Liver (tissue), 9 donors: Measurements from ENCODE around the gene OSBPL5. TPM values are rescaled to one million over a fixed set of nuclear protein-coding genes. Genes with fewer than 3 reads are reported as not detected.

Source experiments
- DNase-seq: peaks from one replicate; pipeline ENCODE4 v3.0.0-alpha.2; 2017; ENCODE audit warnings: low spot score
- H3K27ac ChIP-seq, 2 donors: one replicate each; pipeline ENCODE4 v1.7.0; 2013; ENCODE audit warnings: inconsistent platforms in 2 of 2, low read length in 2 of 2, control low read depth in 1 of 2, low read depth in 1 of 2, mild to moderate bottlenecking in 1 of 2
- H3K27me3 ChIP-seq, 4 donors: one replicate each; pipeline versions ENCODE4 v1.6.1 to v1.7.0; 2013; ENCODE audit warnings: low read length in 3 of 4, inconsistent platforms in 1 of 4, mild to moderate bottlenecking in 1 of 4, moderate library complexity in 1 of 4; ENCODE audit not compliant: control insufficient read depth in 4 of 4, insufficient read depth in 4 of 4
- H3K36me3 ChIP-seq, 4 donors: one replicate each; pipeline versions ENCODE4 v1.6.1 to v1.7.0; 2013; ENCODE audit warnings: low read length in 3 of 4, mild to moderate bottlenecking in 3 of 4, low read depth in 1 of 4, moderate library complexity in 1 of 4; ENCODE audit not compliant: control insufficient read depth in 4 of 4, insufficient read depth in 3 of 4
- H3K4me1 ChIP-seq, 4 donors: one replicate each; pipeline versions ENCODE4 v1.6.1 to v1.7.0; 2013; ENCODE audit warnings: low read length in 3 of 4, mild to moderate bottlenecking in 3 of 4, moderate library complexity in 1 of 4; ENCODE audit not compliant: control insufficient read depth in 4 of 4, insufficient read depth in 4 of 4
- H3K4me3 ChIP-seq, 3 donors: one replicate each; pipeline versions ENCODE4 v1.6.1 to v1.7.0; 2013; ENCODE audit warnings: low read length in 3 of 3, control low read depth in 1 of 3, low read depth in 1 of 3, mild to moderate bottlenecking in 1 of 3
- H3K9ac ChIP-seq, 2 donors: one replicate each; pipeline ENCODE4 v1.7.0; 2013; ENCODE audit warnings: low read length in 2 of 2, mild to moderate bottlenecking in 2 of 2, moderate library complexity in 2 of 2, control low read depth in 1 of 2, low read depth in 1 of 2
- H3K9me3 ChIP-seq, 4 donors: one replicate each; pipeline versions ENCODE4 v1.6.1 to v1.7.0; 2013; ENCODE audit warnings: low read length in 3 of 4; ENCODE audit not compliant: control insufficient read depth in 4 of 4
- ATF3 ChIP-seq: IDR thresholded peaks from 2 replicates; pipeline ENCODE4 v1.6.1; 2016; ENCODE audit warnings: antibody characterized with exemption
- CTCF ChIP-seq: fragments of 150-350 bp; IDR thresholded peaks from 2 replicates; pipeline ENCODE4 v1.5.1; 2017; ENCODE audit warnings: improper control_type of control experiment, low read depth, low read length; ENCODE audit not compliant: missing input control
- EGR1 ChIP-seq, 2 donors: IDR thresholded peaks; 2 replicates each; pipeline ENCODE4 v1.6.1; 2016 to 2018; ENCODE audit warnings: antibody characterized with exemption in 2 of 2, low read depth in 2 of 2
- FOXA2 ChIP-seq: IDR thresholded peaks from 2 replicates; pipeline ENCODE4 v1.6.1; 2016; ENCODE audit warnings: antibody characterized with exemption
- HNF4A ChIP-seq, 2 donors: conservative IDR thresholded peaks; 2 replicates each; pipeline ENCODE4 v1.6.1; 2016; ENCODE audit warnings: antibody characterized with exemption in 2 of 2, mild to moderate bottlenecking in 2 of 2
- HNF4G ChIP-seq: IDR thresholded peaks from 2 replicates; pipeline ENCODE4 v1.6.1; 2016; ENCODE audit warnings: antibody characterized with exemption
- JUND ChIP-seq, 2 donors: IDR thresholded peaks; 2 replicates each; pipeline ENCODE4 v1.6.1; 2016; ENCODE audit warnings: antibody characterized with exemption in 2 of 2
- MAX ChIP-seq: IDR thresholded peaks from 2 replicates; pipeline ENCODE4 v1.6.1; 2016; ENCODE audit warnings: antibody characterized with exemption
- NR2F2 ChIP-seq: IDR thresholded peaks from 2 replicates; pipeline ENCODE4 v1.6.1; 2016; ENCODE audit warnings: antibody characterized with exemption
- RXRA ChIP-seq, 2 donors: IDR thresholded peaks; 2 replicates each; pipeline ENCODE4 v1.6.1; 2017 to 2018; ENCODE audit warnings: antibody characterized with exemption in 2 of 2, mild to moderate bottlenecking in 1 of 2
- SP1 ChIP-seq: IDR thresholded peaks from 2 replicates; pipeline ENCODE4 v1.6.1; 2018; ENCODE audit warnings: antibody characterized with exemption, mild to moderate bottlenecking
- YY1 ChIP-seq: IDR thresholded peaks from 2 replicates; pipeline ENCODE4 v1.6.1; 2016; ENCODE audit warnings: antibody characterized with exemption, mild to moderate bottlenecking
- ZBTB33 ChIP-seq: IDR thresholded peaks from 2 replicates; pipeline ENCODE4 v1.6.1; 2016; ENCODE audit warnings: antibody characterized with exemption
- WGBS: extraction: QIAGEN DNeasy Blood & Tissue Kit; methylation state at CpG from one replicate; pipeline ENCODE4 v1.1.7; 2013; 5-methylcytosine and 5-hydroxymethylcytosine counted together
- polyA plus RNA-seq, 2 donors: library from polyadenylated mRNA; stranded (reverse) in 1 of 2; unstranded in 1 of 2; fragments of 200-250 nt in 1 of 2; fragments of >200 nt in 1 of 2; fragmentation: Nextera tagmentation in 1 of 2; extraction: Ambion mirVana in 1 of 2; gene quantifications; one replicate each; pipeline versions ENCODE4 v1.2.1 to v1.2.3, GENCODE V29; 2013 to 2015
- total RNA-seq, 2 donors: library from RNA; depleted of rRNA; stranded (reverse); fragments of >200 nt; gene quantifications; one replicate each; pipeline ENCODE4 v1.2.3, GENCODE V29; 2014
- donor health status: healthy.
- donor health status: healthy.
- donor health status: healthy.
- donor health status: healthy.
- donor health status: healthy.

Gene OSBPL5
- total and polyA plus RNA-seq, 4 donors: 0.74 to 6.2 (median 3.9) TPM

GRCh38 chr11:3175194-3175593 lies 10.1 kb upstream of the OSBPL5 start:
- H3K4me1 ChIP-seq: no peaks in the 10 kb centered on the region
- DNase-seq: no peak

GRCh38 chr11:3174387-3174786 lies 9.3 kb upstream of the OSBPL5 start:
- TF ChIP-seq HNF4A (conservative IDR thresholded peaks at IDR 0.05) (no peak), YY1 (no peak), RXRA (IDR thresholded peaks at IDR 0.05) (no peak), SP1 (no peak), ATF3 (no peak), CTCF (no peak), HNF4G (no peak), NR2F2 (no peak), ZBTB33 (no peak), MAX (no peak), JUND (IDR thresholded peaks at IDR 0.05) (no peak)
- H3K4me1 ChIP-seq: no peaks in the 10 kb centered on the region
- H3K27ac ChIP-seq: no peak overlapping the region
- H3K9ac ChIP-seq: no peak overlapping the region
- no peaks in the 10 kb centered on the region for H3K36me3 ChIP-seq
- H3K9me3 ChIP-seq: peaks cover 0 to 11% (median 6%) of the 10 kb centered on the region in 4 donors
- H3K4me3 ChIP-seq: no peak overlapping the region
- no peaks in the 10 kb centered on the region for H3K27me3 ChIP-seq
- no peak for DNase-seq
- 84% methylated on average over 3 of the region's 3 CpGs for WGBS

More at GRCh38 chr11:3175194-3175593, 10.1 kb upstream of the OSBPL5 start:
- no peak for TF ChIP-seq ZBTB33
- no peak for TF ChIP-seq NR2F2
- TF ChIP-seq YY1: no peak
- no peak for TF ChIP-seq EGR1 (IDR thresholded peaks at IDR 0.05; ENCODE audit: low read depth in 2 of 2)
- no peak for TF ChIP-seq FOXA2
- no peak for TF ChIP-seq SP1
- no peak overlapping the region for H3K27ac ChIP-seq
- H3K4me3 ChIP-seq: no peak overlapping the region
- H3K36me3 ChIP-seq: no peaks in the 10 kb centered on the region
- no peak overlapping the region for H3K9ac ChIP-seq
- H3K9me3 ChIP-seq: peaks cover 0 to 11% (median 6%) of the 10 kb centered on the region in 4 donors
- H3K27me3 ChIP-seq: no peaks in the 10 kb centered on the region
